HG03196 (cell line): ENCODE data around the gene CDC42SE2.
"Not testable (repeated sequence)": the region's sequence is repeated elsewhere in the genome, so short reads cannot be mapped to it uniquely, and the experiment has no call there.

Experiments
- ATAC-seq: cut with Tn5 transposase; IDR thresholded peaks from one replicate; pipeline ENCODE4 v1.9.1; 2021; ENCODE audit not compliant: unreplicated experiment

CDC42SE2 gene

DNA sequence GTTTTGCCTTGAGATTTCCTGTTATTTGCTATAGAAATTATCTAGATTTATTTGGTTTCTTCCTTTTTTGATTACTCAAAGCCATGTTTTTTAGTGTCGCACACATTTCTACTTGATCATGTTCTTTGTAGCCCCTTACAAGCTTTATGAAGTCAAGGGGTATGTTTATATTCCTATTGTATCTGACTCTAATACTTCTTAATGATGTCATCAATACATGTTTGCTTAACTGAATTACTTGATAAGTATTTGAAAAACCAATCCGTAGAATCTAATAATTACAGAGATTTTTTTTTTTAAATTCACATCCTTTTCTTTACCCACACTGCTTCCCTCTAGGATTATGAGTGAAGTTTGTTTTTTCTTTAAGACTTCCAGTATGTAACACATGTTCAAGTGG, 53.0 kb downstream of the CDC42SE2 start:
- no peak for ATAC-seq

DNA sequence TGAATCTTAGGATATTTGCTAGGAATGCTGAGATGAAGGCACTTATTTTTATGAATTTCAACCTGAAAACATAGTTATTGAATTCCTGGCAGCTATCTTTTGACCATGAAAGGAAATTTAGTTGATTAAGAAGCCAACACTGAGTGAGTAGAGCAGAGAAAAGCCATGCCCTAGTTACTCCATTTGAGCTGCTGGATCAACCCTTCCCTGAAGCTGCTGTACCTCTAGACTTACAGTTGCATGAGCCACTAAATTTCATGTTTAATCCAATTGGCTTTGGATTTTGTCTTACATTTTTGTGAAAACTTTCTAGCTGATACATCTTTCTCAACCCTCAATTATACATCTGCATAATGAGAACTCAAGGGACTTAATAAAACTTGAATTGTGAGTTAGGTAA, 54.6 kb downstream of the CDC42SE2 start:
- ATAC-seq: no peak

DNA sequence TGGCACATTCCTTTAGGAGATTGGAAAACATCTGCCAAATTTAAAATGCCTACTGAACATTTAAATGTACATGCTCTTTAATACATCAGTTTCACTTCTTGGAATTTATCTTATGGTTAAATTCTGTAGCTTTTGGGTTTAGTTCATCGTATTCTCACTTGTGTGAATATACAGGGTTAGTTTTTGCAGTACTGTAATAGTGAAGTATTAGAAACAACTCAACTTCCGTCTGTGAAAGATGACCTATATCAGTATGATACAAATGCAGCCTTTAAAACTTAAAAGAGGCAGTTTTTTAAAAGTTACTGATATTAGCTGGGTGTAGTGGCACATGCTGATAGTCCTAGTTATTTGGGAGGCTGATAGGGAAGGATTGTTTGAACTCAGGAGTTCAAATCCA, 57.2 kb downstream of the CDC42SE2 start:
- no peak for ATAC-seq

DNA sequence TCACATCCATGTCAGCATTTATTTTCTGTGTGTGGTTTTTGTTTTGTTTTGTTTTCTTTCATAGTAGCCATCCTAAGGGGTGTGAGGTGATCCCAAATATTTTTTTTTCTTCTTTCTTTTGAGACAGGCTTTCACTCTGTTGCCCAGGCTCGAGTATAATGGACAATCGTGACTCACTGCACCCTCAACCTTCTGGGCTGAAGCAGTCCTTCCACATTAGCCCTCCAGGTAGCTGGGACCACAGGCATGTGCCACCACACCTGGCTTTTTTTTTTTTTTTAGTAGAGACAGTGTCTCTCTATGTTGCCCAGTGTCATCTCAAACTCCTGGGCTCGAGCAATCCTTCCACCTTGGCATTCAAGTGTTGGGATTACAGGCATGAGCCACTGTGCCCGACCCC, 59.1 kb downstream of the CDC42SE2 start:
- no peak for ATAC-seq

DNA sequence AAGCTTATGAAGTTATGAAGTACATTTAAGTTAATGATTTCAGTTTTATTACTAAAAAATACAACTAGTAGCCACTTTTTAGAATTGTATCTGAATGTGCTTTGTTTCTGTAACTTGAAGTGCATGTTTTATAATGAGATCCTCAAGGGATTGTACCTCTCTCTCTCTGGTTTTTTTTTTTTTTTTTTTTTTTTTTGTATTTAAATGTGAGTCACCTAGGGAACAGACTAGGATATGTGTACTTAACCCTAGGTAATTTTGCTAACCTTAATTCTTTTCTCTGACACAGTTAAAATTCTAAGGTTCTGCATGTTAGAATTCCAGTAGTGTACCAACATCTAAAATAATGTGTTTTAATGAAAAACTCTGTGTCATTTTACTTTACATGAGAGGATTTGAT, 59.5 kb downstream of the CDC42SE2 start:
- ATAC-seq: no peak

DNA sequence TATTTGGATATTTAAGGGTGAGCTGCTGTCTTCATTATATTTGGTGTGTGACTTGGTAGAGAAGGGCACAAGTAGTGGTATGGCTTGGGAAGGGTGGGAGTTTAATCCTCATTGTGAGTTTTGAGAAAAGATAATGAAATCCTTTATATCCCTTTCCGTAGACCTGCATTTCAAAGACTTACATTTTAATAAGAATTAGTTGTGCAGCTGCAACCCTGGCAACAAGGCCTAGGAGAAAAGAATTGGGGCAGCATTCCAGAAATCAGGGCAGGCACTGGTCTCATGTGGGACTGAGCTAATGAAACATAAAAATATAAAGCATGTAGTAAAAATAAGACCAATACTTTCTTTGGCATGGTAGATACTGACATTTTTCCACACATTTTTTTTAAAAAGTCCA, 60.5 kb downstream of the CDC42SE2 start:
- ATAC-seq: no peak

DNA sequence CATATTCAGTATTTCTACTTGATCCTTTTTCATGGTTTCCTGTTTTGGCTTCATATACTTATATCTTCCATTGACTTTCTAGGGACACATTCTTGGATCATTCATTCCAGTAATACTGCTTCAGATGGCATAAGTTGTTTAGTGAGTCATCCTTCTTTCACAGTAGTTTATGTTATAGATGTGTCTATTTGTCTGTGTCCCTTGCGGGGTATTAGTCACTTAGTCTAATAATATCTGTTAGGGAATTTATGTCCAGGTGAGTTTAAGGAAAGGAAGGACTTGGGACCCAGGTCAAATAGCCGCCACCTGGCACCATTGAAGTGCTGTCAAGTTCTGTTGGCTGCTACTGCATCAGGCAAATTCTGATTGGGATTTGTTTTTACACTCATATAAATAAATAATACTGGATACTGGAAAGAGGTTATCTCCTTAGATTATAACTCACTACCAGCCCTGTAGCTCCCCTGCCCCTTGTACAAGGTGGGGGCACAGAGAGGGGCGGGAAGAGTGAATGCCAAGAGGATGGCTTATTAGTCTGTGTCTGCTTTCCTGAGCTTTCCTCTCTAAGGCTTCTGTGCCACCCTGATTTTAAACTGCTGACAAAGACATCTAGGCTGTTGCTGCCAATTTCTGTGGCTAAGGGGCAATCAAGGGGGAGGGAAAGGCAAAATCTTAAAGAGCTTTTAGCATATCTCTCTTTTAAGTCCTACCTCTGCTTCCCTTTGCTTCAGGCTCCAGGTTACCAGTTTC, 64.9 kb downstream of the CDC42SE2 start:
- no peak for ATAC-seq

DNA sequence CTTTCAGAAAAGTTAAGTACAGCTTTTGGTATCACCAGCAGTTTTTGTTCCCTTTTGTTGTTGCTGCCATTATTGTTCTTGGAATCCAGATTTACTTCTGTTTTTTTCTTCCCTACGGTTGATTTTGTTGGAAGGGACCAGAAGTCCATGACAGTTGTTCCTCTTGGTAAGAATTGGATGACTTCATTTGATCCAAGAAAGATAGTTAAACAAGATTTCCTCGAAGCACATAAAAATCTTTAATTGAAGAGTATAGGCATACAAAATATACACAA, 65.4 kb downstream of the CDC42SE2 start:
- ATAC-seq: no peak

DNA sequence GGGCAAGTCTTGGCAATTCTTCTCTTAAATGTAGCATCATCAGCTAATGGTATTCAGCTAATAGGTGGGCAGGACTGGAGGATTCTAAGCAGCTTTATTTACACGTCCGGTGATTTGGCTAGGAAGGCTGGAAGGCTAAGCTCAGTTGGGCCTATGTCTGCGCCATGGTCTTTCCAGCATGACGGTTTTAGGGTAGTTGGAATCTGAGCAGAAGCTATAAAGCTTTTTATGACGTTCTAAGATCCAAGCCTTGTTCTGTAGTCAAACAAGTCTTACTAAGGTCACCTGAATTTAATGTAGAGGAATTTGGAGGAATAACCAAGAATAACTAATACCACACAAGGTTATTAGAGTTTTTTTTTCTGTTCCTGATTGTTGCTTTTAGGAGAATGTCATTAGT, 66.2 kb downstream of the CDC42SE2 start:
- ATAC-seq: no peak

DNA sequence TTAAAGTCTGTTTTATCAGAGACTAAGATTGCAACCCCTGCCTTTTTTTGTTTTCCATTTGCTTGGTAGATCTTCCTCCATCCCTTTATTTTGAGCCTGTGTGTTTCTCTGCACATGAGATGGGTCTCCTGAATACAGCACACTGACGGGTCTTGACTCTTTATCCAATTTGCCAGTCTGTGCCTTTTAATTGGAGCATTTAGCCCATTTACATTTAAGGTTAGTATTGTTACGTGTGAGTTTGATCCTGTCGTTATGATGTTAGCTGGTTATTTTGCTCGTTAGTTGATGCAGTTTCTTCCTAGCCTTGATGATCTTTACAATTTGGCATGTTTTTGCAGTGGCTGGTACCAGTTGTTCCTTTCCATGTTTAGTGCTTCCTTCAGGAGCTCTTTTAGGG, 71.9 kb downstream of the CDC42SE2 start:
- ATAC-seq: not testable (repeated sequence)

DNA sequence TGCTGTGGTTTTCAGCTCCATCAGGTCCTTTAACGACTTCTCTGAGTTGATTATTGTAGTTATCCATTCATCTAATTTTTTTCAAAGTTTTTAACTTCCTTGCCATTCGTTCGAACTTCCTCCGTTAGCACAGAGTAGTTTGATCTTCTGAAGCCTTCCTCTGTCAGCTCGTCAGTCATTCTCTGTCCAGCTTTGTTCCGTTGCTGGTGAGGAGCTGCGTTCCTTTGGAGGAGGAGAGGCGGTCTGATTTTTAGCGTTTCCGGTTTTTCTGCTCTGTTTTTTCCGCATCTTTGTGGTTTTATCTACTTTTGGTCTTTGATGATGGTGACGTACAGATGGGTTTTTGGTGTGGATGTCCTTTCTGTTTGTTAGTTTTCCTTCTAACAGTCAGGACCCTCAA, 72.9 kb downstream of the CDC42SE2 start:
- not testable (repeated sequence) for ATAC-seq

DNA sequence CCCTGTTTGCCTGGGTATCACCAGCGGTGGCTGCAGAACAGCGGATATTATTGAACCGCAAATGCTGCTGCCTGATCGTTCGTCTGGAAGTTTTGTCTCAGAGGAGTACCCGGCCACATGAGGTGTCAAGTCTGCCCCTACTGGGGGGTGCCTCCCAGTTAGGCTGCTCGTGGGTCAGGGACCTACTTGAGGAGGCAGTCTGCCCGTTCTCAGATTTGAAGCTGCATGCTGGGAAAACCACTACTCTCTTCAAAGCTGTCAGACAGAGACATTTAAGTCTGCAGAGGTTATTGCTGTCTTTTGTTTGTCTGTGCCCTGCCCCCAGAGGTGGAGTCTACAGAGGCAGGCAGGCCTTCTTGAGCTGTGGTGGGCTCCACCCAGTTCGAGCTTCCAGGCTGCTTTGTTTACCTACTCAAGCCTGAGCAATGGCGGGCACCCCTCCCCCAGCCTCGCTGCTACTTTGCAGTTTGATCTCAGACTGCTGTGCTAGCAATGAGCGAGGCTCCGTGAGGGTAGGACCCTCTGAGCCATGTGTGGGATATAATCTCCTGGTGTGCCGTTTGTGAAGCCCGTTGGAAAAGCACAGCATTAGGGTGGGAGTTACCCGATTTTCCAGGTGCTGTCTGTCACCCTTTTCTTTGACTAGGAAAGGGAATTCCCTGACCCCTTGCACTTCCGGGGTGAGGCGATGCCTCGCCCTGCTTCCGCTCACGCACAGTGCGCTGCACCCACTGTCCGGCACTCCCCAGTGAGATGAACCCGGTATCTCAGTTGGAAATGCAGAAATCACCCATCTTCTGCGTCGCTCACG, 73.6 kb downstream of the CDC42SE2 start:
- ATAC-seq: not testable (repeated sequence)

DNA sequence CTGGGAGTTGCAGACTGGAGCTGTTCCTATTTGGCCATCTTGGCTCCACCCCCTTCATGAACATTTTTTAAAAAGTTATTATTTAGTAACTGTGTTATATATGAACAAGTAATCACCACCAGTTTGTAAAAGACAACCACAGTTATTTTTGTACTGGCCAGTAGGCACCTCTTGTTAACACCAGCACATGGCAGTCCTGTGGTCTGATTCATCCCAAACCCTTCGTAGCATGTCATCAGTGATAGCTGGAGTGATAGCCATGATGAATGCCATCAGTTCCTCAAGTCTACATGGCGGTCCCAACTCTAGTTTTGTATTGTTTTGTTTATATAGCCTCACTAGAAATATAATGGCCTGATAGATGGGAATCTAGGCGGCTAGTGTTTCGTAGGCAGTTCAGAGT, 74.2 kb downstream of the CDC42SE2 start:
- ATAC-seq: no peak

DNA sequence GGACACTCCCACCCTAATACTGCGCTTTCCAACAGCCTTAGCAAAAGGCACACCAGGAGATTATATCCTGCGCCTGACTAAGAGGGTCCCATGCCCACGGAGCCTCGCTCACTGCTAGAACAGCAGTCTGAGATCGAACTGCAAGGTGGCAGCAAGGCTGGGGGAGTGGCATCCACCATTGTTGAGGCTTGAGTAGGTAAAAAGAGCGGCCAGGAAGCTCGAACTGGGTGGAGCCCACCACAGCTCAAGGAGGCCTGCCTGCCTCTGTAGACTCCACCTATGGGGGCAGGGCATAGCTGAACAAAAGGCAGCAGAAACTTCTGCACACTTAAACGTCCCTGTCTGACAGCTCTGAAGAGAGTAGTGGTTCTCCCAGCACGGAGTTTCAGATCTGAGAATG, 80.4 kb downstream of the CDC42SE2 start:
- not testable (repeated sequence) for ATAC-seq

DNA sequence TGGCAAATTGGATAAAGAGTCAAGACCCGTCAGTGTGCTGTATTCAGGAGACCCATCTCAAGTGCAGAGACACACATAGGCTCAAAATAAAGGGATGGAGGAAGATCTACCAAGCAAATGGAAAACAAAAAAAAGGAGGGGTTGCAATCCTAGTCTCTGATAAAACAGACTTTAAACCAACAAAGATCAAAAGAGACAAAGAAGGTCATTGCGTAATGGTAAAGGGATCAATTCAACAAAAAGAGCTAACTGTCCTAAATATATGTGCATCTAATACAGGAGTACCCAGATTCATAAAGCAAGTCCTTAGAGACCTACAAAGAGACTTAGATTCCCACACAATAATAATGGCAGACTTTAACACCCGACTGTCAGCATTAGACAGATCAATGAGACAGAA, 82.4 kb downstream of the CDC42SE2 start:
- not testable (repeated sequence) for ATAC-seq

DNA sequence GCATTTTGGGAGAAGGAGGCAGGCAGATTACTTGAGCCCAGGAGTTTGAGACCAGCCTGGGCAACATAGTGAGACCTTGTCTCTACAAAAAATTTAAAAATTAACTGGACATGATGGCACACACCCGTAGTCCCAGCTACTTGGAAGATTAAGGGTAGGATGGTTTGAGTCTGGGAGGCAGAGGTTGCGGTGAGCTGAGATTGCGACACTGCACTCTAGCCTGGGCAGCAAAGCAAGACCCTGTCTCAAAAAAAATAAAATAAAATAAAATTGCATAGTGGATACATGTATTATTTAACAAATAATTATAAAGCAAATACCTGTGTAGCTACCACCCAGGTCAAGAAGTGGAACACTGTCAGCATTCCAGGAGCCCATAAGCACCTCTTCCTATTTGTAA, 90.1 kb downstream of the CDC42SE2 start:
- no peak for ATAC-seq

DNA sequence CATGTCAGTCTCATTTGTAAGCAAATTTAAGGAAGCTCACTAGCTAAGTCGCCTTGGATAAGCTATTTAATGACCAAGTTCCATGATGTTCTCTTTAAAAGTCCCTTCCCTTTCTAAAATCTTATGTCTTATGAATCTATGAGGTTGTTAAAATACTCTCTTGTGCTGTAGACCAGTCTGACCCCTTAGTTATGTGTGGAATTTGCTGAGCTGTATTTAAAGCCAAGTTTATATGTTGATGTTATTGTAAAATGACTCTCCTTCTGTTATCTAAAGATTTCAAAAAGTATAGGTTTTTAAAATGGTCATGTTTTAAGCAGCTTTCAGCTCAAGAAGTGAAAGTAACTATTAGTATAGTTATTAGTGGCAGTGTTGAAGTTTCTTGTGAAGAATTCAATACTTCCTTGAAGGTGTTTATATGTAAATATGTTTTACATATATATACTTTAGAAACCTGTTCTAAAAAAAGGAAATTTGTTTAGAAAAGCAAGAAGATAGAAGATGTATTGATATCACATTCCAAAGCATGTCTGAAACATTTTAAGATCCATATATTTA, 92.2 kb downstream of the CDC42SE2 start:
- no peak for ATAC-seq

DNA sequence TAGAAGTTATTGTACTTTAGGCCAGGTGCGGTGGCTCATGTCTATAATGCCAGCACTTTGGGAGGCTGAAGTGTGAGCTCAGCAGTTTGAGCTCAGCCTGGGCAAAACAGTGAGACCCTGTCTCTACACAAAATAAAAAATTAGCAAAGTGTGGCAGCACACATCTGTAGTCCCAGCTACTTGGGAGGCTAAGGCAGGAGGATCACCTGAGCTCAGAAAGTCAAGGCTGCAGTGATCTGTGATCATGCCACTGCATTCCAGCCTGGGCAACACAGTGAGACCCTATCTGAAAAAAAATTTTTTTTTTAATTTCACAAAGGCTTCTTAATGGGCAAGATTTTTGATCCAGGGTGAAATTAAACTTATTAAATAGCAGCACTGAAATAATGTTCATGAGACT, 92.8 kb downstream of the CDC42SE2 start:
- no peak for ATAC-seq

DNA sequence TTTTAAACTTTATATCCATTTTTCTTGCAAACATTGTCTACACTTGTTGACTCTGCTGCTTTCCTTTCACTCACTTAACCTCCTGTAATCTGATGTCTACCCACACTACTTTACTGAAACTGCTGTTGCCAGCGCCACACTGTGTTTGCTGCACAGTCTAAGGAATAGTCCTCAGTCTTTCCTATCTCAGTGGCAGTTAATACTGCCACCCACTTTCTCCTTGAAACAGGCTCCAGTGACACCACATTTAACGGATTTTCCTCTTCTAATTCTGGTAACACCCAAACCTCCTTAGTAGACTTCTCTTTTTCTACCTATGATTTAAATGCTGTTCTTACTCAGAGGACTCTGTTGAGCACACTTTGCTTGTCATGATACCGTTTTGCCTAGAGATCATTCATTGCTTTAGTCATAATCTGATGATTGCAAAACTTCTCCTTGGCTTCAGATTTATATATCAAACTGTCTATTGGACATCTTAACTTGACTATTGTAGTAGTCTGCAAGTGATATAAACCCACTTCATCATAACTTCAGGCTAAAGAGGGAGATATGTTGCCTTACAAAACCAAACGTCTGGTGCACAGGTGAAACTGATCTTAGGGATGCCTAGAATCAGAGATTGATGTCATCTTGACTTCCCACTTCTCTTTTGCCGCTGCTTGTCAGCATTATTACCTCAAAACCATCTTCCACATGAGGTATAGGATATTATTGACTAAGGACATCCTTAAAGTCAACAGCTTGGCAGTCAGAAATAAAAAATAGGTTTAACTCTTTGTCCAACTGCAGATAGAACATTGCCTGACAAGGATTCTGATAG, 94.1 kb downstream of the CDC42SE2 start:
- ATAC-seq: no peak

DNA sequence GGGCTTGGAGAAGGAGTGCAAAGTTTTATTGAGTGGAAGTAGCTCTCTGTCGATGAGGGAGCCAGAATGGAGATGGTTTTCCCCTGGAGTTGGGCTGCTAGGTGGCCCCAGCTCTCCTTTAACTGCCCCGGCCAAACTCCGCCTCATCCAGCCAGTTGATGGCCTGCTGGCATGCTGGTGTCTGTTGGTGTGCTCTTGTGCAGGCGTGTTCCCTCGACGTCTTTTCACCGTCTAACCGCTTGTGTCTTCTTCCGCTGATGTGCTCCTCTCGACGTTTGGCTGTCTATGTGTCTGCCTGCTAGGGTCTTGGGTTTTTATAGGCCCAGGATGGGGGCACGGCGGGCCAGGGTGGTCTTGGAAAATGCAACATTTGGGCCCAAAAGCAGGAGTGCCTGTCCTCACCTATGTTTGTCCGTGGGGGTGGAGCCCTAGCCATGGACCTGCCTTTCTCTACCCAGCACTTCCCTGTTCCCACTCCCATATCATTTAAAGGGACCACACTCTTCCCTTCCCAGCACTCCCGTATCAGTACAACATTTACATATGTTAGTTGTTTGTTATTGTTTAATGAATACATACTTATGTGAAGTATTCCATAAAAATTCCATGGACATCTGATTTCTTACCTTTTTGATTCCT, 97.9 kb downstream of the CDC42SE2 start:
- no peak for ATAC-seq
